Stromal cell of bone marrow (primary cell): ENCODE measurements around the gene IGSF21.

Experiments used
- DNase-seq: peaks from one replicate; pipeline ENCODE4 v3.0.0-alpha.2; 2012; ENCODE audit warnings: low read depth

The IGSF21 gene

DNA sequence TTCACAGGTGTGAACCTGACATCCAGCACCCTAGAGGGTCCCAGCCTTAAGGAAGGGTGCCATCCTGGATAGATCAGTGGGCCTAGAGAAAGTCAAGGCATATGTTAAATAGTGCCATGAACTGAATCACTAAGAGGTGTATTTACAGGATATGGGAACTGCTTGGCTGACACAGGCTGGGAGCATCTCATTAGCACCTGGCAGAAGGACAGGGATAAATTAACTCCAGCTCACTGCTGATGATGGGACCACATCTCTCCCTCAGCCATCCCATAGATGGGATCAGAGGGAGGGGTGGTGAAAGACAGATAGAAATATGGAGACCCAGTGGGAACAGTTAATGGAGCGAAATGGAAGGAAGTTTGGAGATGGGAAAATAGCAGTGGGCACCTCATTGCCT, 122.0 kb downstream of the IGSF21 start:
- no peak for DNase-seq

DNA sequence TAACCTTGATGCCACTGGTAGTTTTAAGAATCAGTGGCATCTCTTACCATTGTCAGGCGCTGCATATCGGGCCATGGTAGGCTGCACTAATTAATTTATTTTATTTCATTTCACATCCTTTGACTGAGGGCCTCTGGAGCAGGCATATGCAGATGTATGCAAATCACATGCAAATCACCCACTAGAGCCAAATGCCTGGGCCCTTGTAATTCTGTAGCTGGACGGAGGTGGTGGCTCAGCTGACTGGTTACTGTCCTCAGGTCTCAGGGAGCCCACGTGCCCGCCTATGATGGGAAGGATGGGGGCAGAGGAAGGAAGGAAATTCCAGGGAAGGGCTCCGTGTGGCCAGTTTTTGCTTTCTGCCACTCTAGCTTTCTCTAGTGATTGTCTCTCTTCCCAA, 122.7 kb downstream of the IGSF21 start:
- no peak for DNase-seq

DNA sequence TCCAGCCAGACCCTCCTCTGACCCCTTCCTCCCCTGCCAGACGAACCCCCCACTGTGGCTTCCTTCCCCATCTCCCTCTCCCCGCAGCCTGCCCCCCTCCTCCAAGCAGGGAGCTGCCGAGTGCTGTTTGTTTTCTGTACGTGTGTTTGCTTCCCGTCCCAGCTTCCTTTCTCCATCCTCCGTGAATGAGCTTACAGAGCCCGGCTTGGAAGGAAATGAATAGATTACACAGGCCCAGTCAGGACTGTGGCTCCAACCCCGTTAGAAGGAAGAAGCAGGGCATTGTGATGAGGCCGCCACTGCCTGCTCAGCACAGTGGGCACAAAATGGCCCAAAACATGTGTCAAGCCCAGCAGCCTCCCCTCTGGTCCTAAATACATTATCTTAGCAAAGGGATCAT, 123.2 kb downstream of the IGSF21 start:
- DNase-seq, result no peak

DNA sequence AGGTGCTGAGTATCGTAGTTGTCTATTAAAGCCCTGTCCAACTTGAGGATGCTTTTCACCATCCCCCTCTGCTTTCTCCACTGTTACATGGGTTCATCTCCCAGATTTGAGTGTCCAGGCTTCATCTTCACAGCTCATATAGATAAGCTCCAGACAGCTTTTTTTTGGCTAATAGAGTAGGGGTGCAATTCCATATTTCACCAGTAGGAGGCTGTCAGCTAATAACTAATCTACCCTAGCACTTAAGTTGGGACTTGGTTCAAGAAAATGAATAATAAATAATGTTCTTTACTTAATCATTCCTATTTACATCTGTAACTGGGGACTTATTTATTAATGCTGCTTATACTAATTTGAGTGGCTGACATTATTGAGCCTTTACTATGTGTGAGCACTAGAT, 124.5 kb downstream of the IGSF21 start:
- no peak for DNase-seq

DNA sequence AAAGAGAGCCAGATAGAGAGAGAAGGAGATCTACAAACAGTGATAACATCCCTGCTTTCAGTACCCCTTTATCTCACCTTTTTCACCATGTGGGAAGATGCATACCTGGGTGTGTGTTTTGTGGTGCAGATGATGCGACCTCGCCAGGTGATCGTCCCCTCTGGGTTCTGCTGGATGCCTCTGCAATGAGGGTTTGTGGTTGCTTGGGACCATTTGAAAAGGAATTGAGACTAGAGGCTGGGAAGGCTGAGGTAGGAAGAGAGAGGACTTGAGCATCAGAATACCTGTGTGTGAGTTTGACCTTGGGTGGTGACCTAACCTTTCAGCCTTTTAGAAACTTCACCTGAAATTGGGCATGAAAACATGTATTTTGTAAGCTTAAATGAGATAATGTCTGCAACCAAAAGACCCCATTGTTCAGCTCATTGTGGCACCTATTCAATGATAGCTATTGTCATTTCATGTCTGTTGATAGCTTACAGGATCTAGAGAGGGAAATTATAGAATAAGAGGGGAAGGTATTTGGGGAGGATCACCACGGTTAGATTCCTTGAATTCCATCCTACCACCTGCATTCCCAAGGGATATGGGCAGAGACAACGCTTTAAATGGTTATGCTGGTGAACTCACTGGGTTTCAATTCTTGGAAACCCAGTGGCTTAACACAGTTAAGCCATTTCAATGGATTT, 125.7 kb downstream of the IGSF21 start:
- DNase-seq, result no peak

DNA sequence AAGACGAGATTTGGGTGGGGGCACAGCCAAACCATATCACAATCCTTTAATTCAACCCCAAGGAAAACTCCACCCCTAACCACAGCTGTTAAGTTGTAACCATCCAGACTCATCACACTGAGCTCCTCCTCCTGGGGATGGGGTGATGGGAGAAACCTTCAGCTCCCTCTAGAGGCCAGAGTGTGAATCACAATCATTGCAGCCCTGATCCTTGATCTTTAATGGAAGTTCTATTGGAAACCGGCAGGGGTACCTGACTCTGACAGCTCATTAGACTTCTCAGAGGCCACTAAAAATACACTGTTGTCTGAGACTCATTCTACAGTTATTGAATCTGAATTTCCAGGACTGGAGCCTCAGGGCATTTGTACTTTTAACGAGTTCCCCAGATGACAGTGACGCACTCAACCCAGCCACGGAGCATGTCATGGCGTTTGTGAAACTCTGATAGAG, 127.2 kb downstream of the IGSF21 start:
- DNase-seq, result peak; percentile 20

DNA sequence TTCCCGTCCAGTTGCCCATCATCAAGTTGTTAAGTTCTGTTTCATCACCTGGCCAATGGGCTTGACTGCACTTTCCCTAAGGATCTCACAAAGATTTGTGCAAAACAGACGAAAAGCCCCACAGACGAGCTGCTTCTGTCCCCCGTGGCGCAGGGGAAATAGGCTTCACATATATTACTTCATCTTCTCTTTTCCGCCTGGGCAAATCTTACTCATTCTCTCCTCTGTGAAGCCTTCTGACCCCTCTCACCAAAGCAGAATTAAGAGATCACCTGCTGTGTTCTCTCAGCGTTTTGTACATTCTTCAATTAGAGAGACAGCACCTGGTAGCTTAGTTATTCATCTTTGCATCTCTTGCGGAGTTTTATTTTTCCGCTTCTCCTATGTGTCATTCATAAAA, 129.8 kb downstream of the IGSF21 start:
- DNase-seq, result no peak

DNA sequence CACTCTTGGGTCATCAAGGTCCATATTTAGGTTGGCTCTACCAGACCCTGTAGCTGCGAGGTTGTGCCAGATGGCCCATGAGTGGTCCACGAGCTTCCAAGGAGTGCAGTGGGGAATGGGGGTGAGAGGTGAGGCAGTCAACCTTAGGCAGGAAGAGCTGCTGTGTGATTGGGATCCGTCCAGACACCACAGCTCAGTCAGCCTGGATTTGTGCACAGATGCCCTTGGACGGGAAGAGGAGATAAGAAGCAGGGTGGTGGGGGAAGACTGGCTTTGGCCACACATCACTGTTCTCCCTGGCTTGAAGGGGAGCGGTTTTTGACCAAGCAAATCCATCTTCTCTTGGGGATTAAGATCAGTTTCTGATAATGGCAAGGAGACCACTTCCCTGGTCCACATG, 130.6 kb downstream of the IGSF21 start:
- no peak for DNase-seq

DNA sequence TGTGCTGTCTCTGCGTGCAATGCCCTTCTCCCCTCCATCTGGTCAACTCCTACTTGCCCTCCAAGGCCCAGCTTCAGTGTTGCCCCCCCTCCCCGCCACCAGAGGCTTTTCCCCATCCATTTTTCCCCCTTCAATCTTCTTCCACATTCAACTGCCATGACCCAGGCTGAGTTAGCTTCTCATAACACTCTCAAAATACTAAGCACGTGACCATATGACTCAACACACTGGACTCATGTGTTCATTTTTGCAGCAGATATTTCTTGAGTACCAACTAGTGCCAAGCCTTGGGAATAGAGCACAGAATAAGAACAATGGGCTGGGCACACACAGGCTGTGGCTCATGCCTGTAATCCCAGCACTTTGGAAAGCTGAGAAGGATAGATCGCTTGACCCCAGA, 132.1 kb downstream of the IGSF21 start:
- peak; percentile 3 for DNase-seq

DNA sequence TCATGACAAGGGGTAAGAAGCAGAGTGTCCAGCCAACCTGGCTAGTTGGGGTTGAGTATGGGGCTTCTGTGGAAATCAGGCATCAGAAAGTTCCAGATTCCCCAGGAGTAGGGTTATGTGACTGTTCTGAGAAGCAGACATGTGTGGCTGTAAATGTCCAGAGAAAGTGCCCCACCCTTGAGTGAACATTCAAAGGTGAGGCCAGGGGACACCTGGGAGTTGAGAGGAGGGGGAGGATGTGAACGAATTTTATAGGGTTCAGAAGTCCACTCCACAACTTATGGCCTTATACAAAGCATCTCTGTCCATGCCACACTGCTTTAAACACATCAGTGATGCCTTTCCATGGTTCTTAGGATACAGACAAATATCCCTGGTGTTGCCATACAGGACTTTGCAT, 133.3 kb downstream of the IGSF21 start:
- DNase-seq, result no peak

DNA sequence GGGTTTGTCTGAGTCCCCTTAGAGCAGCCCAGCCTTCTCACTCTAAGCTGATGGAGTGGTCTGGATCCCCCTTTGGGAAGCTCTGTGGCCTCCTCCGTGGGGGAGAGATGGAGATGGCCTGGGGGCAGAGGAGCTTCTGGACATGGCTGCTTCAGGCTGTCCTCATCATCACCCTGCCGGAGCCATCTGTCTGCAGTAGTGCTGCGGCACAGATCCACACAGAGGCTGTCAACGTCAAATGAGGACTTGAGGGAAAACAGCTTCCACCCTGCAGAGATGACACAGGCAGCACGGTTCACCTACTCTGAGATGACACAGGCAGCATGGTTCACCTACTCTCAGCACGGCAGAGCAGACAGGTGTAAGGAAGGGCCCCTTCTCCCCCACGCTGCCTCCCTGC, 134.3 kb downstream of the IGSF21 start:
- DNase-seq, result no peak

DNA sequence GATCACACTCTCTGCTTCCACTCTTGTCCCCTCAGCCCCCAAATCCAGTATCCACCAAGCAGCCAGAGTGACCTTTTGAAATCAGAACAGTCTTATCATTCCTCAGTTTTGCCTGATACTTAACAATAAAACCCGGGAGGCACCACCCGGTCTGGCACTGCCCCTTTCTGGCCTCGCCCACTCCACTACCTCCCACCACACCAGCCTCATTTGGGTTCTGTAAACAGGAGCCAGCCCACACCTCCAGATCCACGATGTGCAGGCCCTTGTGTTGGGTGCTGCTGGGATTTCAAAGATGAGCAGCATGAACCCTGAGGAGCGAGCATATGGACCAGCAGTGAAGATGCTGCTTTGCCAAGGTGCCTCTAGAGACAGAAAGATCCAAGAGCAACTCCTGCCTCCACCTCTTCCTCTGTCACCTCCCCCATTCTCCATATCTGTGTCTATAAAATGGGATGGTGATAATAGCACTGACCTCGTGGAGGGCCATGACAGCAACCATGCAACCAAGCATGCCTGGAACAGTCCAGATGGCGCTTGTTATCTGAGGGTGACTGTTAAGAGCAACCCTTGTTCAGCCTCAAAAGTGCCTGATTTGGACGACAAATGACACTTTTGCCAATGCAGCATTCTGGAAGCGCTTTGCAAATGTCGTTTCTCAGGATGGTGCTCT, 136.0 kb downstream of the IGSF21 start:
- DNase-seq, result no peak

DNA sequence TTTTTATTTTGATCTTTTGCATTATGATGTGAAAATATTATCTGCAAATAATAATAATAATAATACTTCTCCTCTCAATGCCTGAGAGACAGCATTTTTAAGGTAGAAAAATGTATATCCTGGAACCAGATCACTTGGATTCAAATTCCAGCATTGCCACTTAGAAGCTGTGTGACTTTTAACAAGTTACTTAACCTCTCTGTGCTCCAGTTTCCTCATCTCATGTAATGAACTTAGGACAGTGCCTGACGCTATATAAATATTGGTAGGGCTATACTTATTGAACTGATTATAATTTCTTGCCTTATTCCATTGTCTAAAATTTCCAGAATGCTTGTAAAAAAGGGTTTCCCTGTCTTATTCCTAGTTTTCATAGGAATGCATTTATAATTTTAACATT, 137.2 kb downstream of the IGSF21 start:
- no peak for DNase-seq

DNA sequence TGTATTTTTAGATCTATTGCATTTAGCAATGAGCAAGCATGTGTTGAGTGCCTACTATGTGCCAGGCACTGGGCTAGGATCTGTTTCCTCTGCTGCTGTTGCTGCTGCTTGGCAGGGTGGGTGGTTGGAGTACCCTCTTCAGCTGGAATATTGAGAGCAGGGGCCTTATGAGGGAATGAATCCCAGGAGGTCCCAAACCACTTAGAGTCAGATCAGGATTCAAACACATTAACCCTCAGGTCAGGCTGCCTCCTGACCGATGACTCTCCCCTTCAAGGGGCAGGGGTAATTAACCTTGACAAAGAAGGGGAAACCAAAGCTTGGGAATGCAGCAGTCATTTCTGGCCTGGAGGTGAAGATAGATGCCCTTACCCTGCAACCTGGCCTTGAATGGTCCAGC, 138.0 kb downstream of the IGSF21 start:
- no peak for DNase-seq

DNA sequence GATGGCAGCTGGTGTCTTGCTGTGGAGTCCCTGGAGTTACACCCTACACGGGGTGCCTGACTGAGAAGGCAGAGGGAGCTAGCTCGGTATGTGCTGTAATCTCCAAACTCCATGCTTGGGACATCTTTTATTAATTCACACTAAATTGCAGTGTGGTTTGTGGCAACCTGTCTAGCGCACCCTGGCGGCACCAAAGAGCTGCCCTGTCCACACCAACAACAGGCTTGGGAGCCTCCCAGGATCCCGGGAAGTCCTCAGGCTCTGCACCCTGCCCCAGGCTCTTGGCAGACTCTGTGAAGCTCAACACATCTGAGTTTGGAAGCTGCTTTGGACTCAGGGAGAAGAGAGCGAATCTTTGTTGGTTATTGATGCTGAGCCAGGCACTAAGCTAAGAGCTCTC, 138.9 kb downstream of the IGSF21 start:
- DNase-seq, result no peak

DNA sequence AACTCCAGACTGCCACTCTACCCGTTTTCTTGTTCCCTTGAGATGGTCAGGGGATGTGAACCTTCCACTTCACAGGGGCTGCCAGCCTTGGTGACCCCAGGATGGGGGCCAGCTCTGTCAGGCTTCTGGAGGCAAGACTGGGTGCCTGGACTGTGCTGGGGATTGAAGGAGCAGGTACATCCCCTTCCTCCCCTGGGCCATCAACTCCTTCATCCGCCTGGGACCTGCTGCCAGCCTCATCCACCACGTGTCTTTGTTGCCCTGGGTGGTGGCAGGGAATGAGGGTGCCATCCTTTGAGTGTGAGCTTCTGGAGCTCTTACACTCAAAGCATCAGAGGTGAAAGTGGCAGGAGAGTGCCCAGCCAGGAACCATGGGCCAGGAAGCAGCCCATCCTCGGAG, 139.6 kb downstream of the IGSF21 start:
- no peak for DNase-seq

DNA sequence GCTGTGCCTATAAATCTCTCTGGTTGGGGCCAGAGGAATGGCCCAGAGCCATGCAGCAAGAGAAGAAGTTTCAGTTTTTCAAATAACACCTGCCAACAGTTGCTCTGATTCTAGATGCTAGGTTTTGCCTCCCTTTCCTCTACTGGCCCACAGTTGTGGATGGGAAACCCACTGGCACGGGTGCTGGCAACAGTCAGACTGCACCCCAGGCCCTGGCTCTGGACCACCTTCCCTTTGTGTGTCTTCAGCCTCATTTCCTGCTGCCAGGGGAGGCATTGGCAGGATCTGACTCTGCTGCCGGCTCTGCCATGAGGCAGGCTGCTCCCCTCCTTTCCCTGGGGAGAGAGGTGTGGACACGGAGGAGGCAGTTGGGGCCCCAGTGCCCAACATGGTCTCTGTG, 142.0 kb downstream of the IGSF21 start:
- no peak for DNase-seq

DNA sequence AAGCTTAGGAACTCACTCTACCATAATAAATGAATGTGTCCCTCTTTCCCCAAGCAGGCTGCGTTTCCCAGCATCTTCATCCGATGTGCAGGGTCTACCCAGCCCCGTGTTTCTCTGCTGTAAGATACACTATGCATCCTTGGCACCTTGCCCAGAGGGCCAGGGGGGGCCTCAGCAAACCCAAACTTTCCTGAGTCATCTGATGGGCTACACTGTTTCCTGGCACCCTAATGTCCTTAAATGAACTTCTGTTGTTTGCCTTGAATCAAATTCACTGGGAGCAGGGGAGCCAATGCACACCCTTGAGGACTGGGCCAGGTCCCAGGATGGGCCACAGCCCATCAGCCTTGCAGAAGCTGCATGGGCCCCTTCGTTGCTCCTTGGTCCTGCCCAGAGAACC, 145.5 kb downstream of the IGSF21 start:
- DNase-seq, result no peak

DNA sequence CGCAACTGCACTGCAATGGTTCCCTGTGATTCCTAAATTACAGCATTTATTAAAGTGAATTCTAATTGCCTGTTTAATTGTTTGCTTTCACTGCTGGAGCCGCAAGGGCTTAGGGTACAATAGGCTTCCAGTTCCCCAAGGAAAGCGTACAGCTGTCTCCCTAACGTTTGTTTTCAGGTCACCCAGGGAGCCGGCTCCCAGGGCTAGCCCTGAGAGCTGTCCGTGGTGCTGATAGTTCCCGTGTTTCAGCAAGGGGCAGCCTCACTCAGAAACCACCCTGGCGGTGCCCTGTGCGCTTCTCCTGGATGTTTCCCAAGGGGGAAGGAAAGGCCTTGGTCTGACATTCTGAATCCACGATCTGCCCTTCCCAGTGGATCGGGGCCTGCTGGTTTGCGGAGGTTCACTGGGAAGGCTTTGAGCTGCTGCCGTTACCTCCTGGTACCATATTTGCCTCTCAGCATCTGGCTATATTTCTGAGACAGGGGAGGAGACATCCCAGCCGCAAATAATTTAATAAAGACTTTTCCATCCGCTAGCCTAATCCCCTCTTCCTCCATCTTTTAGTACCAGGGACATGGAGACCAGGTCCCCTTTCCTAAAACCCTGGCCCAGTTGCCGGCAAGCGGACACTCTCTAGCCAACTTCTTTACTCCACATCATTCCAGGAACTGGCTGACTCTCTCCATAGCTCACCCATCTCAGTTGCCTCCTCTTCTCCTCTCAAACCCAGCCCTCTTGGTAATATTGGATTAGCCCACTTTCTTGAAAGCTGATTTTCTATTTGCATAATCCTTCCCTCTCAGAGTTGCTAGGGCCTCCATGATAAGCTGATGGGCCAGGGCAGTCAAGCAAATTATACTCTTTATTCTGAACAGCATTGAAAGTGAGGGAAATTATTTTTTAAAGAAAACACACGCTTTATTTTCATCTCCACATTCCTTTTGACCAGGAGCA, 149.0 kb downstream of the IGSF21 start:
- DNase-seq, result peak; percentile 2

DNA sequence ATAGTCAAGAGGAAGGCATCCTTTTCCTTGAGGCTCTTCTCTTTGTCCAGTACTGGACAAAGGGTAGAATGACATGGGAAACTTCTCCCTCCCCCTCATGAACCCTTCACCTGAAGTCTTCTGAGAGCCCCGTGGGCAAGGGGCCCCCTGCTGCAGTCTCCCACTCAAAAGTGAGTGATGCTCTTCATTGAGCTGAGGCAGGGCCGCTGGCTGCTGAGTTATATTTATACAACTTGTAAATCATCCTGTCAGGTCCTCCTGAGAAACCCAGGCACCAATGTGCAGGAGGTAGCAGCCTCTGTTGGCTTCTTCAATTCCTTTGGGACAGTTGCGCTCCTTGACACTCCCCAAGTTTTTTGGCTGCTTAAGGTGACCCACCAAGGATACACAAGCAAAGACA, 150.2 kb downstream of the IGSF21 start:
- no peak for DNase-seq

DNA sequence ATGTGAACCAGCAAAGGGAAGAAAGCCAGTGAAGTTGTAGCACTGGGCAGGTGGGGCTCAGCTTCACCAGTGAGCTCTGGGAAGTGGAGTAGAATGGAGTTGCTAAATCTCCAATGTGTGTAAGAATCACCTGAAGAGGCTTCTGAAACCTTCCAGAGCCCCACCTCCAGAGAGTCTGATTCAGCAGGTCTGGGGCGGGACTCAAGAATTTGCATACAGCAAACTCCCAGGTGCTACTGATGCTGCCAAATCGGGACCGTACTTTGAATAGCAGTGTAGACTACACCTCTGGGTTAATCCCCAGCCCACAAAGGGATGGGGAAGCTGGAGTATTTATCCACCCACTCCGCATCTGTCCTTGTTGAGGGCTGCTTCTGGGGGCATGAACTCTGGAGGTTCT, 154.3 kb downstream of the IGSF21 start:
- no peak for DNase-seq

DNA sequence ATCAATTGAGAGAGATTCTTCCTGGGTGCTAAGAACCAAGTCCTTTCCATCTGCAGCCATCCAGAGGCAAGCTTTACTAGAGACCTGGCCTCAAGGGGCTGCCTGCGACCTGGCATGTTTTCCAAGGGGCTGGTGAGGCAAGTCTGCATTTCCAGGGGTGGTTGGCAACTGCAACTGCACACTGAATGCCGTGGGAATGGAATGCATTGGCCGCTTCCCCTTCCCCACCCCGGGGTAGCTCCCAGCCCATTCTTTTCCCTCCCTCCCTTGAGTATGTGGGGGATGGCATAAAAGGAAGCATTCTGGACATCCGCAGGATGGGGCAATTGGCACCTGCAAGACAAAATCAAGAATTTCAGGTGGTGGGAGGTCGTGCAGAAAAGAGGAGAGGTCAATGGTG, 155.1 kb downstream of the IGSF21 start:
- no peak for DNase-seq

DNA sequence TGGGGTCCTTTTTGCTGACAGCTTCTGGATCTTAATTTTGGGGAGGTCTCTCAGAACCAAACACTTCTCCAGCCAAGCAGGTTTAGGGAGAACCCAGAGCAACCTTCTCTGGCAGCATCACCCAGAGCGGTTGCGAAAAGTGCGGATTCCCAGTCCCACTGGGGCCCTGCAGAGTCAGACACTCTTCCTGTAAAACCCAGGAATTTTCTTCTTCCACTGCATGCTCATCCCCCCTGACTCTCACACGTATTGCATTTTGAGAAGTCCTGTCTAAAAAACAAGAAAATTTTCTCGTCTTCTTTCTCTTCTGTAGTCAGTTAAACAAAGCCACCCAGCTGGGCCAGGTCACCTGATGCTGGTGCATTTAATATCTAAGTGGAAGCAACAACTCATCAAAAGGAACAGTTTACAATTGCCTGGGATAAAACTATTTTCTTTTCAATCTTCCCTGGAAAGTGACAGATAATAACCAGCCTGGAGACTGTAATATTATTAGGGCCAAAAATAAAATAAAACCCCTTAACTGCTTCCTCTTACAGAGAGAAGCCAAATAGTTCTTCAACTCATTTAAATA, 156.0 kb downstream of the IGSF21 start:
- DNase-seq, result no peak
